ENCODE measurements around the gene TRPV3.

Gene TRPV3

GRCh38 chr17:3510090-3510489 lies 47.5 kb downstream of the TRPV3 start:
- Histone ChIP-seq H3K4me3 (ENCODE audit: low read depth, low read length, poor library complexity, severe bottlenecking) (no peak overlapping the region), H3K36me3 (ENCODE audit: insufficient read depth, low read length) (no peaks in the 10 kb centered on the region), H3F3A (ENCODE audit: insufficient read depth, low read length) (no peaks in the 10 kb centered on the region), H3K9me3 (ENCODE audit: low read length) (no peaks in the 10 kb centered on the region), H3K4me2 (ENCODE audit: low read length) (no peak overlapping the region), H3K9ac (ENCODE audit: low read length) (no peak overlapping the region), H3K27me3 (ENCODE audit: insufficient read depth, low read length) (no peaks in the 10 kb centered on the region; the same call in 1 of the 2 replicates), H3K9me2 (ENCODE audit: low read depth, low read length) (no peaks in the 10 kb centered on the region), H3K27ac (ENCODE audit: low read depth, low read length, poor library complexity, severe bottlenecking) (no peak overlapping the region), H3K79me2 (ENCODE audit: insufficient read depth, low read length) (no peaks in the 10 kb centered on the region), H2AFZ (ENCODE audit: low read length) (no peak overlapping the region), H4K20me1 (ENCODE audit: insufficient read depth, low read length) (no peaks in the 10 kb centered on the region), H3K4me1 (ENCODE audit: insufficient read depth, low read length, severe bottlenecking) (no peaks in the 10 kb centered on the region)
- TF ChIP-seq, protein P1, sequence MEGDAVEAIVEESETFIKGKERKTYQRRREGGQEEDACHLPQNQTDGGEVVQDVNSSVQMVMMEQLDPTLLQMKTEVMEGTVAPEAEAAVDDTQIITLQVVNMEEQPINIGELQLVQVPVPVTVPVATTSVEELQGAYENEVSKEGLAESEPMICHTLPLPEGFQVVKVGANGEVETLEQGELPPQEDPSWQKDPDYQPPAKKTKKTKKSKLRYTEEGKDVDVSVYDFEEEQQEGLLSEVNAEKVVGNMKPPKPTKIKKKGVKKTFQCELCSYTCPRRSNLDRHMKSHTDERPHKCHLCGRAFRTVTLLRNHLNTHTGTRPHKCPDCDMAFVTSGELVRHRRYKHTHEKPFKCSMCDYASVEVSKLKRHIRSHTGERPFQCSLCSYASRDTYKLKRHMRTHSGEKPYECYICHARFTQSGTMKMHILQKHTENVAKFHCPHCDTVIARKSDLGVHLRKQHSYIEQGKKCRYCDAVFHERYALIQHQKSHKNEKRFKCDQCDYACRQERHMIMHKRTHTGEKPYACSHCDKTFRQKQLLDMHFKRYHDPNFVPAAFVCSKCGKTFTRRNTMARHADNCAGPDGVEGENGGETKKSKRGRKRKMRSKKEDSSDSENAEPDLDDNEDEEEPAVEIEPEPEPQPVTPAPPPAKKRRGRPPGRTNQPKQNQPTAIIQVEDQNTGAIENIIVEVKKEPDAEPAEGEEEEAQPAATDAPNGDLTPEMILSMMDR (IDR thresholded peaks at IDR 0.05; ENCODE audit: low read length): no peak
- no peak for TF ChIP-seq EZH2 (IDR thresholded peaks at IDR 0.05; ENCODE audit: borderline replicate concordance, low read length)

GRCh38 chr17:3507869-3508268 lies 49.7 kb downstream of the TRPV3 start:
- no peak overlapping the region for H3K4me2 ChIP-seq (ENCODE audit: low read length)
- no peak overlapping the region for H2AFZ ChIP-seq (ENCODE audit: low read length)
- H3K27me3 ChIP-seq (ENCODE audit: insufficient read depth, low read length): no peaks in the 10 kb centered on the region; the same call in 1 of the 2 replicates
- H3K79me2 ChIP-seq (ENCODE audit: insufficient read depth, low read length): no peaks in the 10 kb centered on the region
- H3K9ac ChIP-seq (ENCODE audit: low read length): no peak overlapping the region
- no peaks in the 10 kb centered on the region for H3F3A ChIP-seq (ENCODE audit: insufficient read depth, low read length)
- H4K20me1 ChIP-seq (ENCODE audit: insufficient read depth, low read length): no peaks in the 10 kb centered on the region
- H3K36me3 ChIP-seq (ENCODE audit: insufficient read depth, low read length): no peaks in the 10 kb centered on the region
- H3K9me2 ChIP-seq (ENCODE audit: low read depth, low read length): no peaks in the 10 kb centered on the region
- H3K9me3 ChIP-seq (ENCODE audit: low read length): no peaks in the 10 kb centered on the region
- H3K4me1 ChIP-seq (ENCODE audit: insufficient read depth, low read length, severe bottlenecking): no peaks in the 10 kb centered on the region
- H3K4me3 ChIP-seq (ENCODE audit: low read depth, low read length, poor library complexity, severe bottlenecking): no peak overlapping the region
- TF ChIP-seq EZH2 (IDR thresholded peaks at IDR 0.05; ENCODE audit: borderline replicate concordance, low read length): no peak
- TF ChIP-seq, protein P1 (IDR thresholded peaks at IDR 0.05; ENCODE audit: low read length): no peak
- no peak overlapping the region for H3K27ac ChIP-seq (ENCODE audit: low read depth, low read length, poor library complexity, severe bottlenecking)

- Histone ChIP-seq H3K4me1 (ENCODE audit: insufficient read depth, low read length, severe bottlenecking) (no peaks in the 10 kb centered on the region), H3F3A (ENCODE audit: insufficient read depth, low read length) (no peaks in the 10 kb centered on the region), H3K4me3 (ENCODE audit: low read depth, low read length, poor library complexity, severe bottlenecking) (no peak overlapping the region), H3K36me3 (ENCODE audit: insufficient read depth, low read length) (no peaks in the 10 kb centered on the region), H3K27ac (ENCODE audit: low read depth, low read length, poor library complexity, severe bottlenecking) (no peak overlapping the region), H3K79me2 (ENCODE audit: insufficient read depth, low read length) (no peaks in the 10 kb centered on the region), H3K27me3 (ENCODE audit: insufficient read depth, low read length) (no peaks in the 10 kb centered on the region; the same call in 1 of the 2 replicates), H4K20me1 (ENCODE audit: insufficient read depth, low read length) (no peaks in the 10 kb centered on the region), H3K9ac (ENCODE audit: low read length) (no peak overlapping the region), H3K9me3 (ENCODE audit: low read length) (no peaks in the 10 kb centered on the region), H3K4me2 (ENCODE audit: low read length) (no peak overlapping the region), H2AFZ (ENCODE audit: low read length) (no peak overlapping the region), H3K9me2 (ENCODE audit: low read depth, low read length) (no peaks in the 10 kb centered on the region)
- no peak for TF ChIP-seq EZH2 (IDR thresholded peaks at IDR 0.05; ENCODE audit: borderline replicate concordance, low read length)
- TF ChIP-seq, protein P1 (IDR thresholded peaks at IDR 0.05; ENCODE audit: low read length): no peak
These were observed 50.5 kb downstream of the TRPV3 start for GRCh38 chr17:3507071-3507470.
